Daoy (cell line): ENCODE data around the gene KLRC1. TPM values are rescaled to one million over a fixed set of nuclear protein-coding genes. Genes with fewer than 3 reads are reported as not detected.
"Not testable (repeated sequence)": the region's sequence is repeated elsewhere in the genome, so short reads cannot be mapped to it uniquely, and the experiment has no call there.

Experiments
- DNase-seq: peaks from one replicate; pipeline ENCODE4 v3.0.0-alpha.2; 2015; ENCODE audit warnings: low read depth
- total RNA-seq: library from RNA; depleted of rRNA; stranded (reverse); fragments of >200 nt; shearing (Covaris generic); gene quantifications from 2 replicates; pipeline ENCODE4 v1.2.3, GENCODE V29; 2014; rRNA removed

Gene KLRC1
- total RNA-seq, 1 experiment from 2014 or later = not detected

GRCh38 chr12:10422159-10422558 lies 31.0 kb downstream of the KLRC1 start:
- DNase-seq = not testable (repeated sequence)

GRCh38 chr12:10420334-10420733 lies 32.8 kb downstream of the KLRC1 start, which contains the start of gene KLRC3:
Gene KLRC3 (minus strand): TSS chr12:10420595. CDS start chr12:10420550, 45 bp downstream.
- DNase-seq = peak; percentile 4

- no peak for DNase-seq
Observed at GRCh38 chr12:10409392-10409791, 43.8 kb downstream of the KLRC1 start, which contains the start of gene KLRC4. Gene KLRC4 (minus strand): TSS chr12:10409757. CDS start chr12:10409575, 182 bp downstream.

GRCh38 chr12:10408842-10409241 lies 44.3 kb downstream of the KLRC1 start:
- no peak for DNase-seq

- no peak for DNase-seq
Observed at GRCh38 chr12:10406725-10407124, 46.5 kb downstream of the KLRC1 start.

- no peak for DNase-seq
Observed at GRCh38 chr12:10405294-10405693, 47.9 kb downstream of the KLRC1 start.

- DNase-seq = no peak
Observed at GRCh38 chr12:10404798-10405197, 48.4 kb downstream of the KLRC1 start.

GRCh38 chr12:10400829-10401228 lies 52.3 kb downstream of the KLRC1 start:
- DNase-seq = no peak

GRCh38 chr12:10398168-10398567 lies 55.0 kb downstream of the KLRC1 start:
- DNase-seq = no peak

- DNase-seq = no peak
Observed at GRCh38 chr12:10397296-10397695, 55.9 kb downstream of the KLRC1 start.

- not testable (repeated sequence) for DNase-seq
Observed at GRCh38 chr12:10396176-10396575, 57.0 kb downstream of the KLRC1 start.

Other genes with a start within 250 kb of the KLRC1 start
- 14.5 and 19.5 TPM in 2 replicates for gene GABARAPL1, start 240.5 kb downstream of the KLRC1 start, total RNA-seq
- 0.29 TPM in 1 of 2 replicates, not detected in the other for gene KLRD1, start 145.5 kb downstream of the KLRC1 start, total RNA-seq
- gene KLRK1, start 63.3 kb downstream of the KLRC1 start, total RNA-seq = not detected in 2 replicates
- gene KLRC4, start 43.6 kb downstream of the KLRC1 start, total RNA-seq = not detected in 2 replicates
- not detected in 2 replicates for gene KLRC3, start 32.8 kb downstream of the KLRC1 start, total RNA-seq
- gene KLRC2, start 17.4 kb downstream of the KLRC1 start, total RNA-seq = 0.89 and 0.97 TPM in 2 replicates
- 0.57 TPM in 2 replicates for gene EIF2S3B, start 52.5 kb upstream of the KLRC1 start, total RNA-seq
- gene MAGOHB, start 160.2 kb upstream of the KLRC1 start, total RNA-seq = 22.8 and 32.1 TPM in 2 replicates
- 0.17 and 1.0 TPM in 2 replicates for gene STYK1, start 220.7 kb upstream of the KLRC1 start, total RNA-seq